ENCODE measurements around the gene SPHKAP. TPM values are rescaled to one million over a fixed set of nuclear protein-coding genes. Genes with fewer than 3 reads are reported as not detected.

SPHKAP gene
- total RNA-seq, 4 donors from 2014 or later, result 0.20 to 1.6 (median 1.5) TPM; not detected in 1

DNA sequence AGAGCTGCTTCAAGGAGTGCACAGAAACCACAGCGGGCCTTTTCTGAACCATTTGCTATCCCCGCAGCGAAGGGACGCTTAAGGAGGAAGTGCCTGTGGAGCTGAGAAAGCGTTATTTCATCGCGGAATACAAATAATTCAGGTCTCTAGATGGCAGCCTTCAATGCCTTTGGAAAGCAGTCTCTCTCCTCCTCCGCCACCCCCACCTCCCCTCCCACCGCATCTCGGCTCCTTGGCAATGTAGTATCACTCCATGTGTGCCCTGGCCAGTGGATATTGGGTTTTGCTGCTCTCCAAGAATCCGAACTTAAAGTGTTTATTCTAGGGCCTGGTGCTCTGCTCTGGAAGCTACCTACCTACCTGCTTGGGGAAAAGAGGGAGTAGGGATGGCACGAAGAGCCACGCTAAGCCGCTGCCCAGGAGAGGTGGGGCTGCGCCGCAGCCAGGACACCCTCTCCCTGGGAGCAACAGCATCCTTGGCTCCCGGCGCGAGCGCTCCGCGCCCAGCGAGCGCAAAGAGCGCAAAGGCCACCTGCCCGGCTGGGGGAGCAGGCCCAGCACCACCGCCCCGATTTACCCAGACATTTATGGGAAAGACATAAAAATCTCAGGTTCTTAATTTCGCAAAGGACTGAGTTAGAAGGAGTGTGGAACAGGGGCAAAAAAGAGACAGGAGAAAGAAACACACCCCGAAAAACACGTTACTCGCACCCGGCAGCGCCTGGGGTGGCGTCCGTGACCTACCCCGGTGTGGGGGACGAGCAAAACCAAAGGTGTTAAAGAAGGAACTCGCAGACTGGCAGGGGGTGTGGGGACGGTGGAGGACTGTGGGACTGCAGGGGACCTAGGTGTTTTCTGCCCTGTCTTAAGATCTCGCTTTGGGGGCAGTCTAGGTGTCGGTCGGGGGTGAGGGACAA is 1.0 kb downstream of the SPHKAP start:
- intact Hi-C loops (cut with DNase I), result no loop called here

DNA sequence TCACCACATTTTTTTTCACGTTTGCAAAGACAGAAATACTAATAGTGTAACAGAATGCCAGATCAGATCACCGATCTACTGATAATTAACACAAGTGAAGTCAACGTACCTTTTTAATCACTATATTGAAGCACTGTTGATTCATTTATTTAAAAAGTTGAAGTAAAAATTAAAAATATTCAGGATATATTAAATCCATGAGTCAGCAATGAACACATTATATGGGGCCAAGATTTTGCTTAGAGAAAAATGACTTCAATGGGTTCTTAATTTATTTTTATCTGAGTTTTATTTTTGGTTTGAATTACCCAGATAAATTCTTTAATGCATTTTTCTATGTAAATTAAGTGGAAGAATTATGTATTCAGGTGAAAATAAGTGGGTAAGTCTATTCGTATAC is 14.2 kb downstream of the SPHKAP start:
- Histone ChIP-seq H3K4me1 (no peaks in the 10 kb centered on the region), H3K27ac (no peak overlapping the region), H3K36me3 (no peaks in the 10 kb centered on the region), H3K4me3 (replicated peaks in 1 of 3) (no peak overlapping the region), H3K27me3 (no peaks in the 10 kb centered on the region), H3K9me3 (no peaks in the 10 kb centered on the region)
- no peak for DNase-seq
- no peak for TF ChIP-seq POLR2A (IDR thresholded peaks at IDR 0.05)
- TF ChIP-seq, protein P1, sequence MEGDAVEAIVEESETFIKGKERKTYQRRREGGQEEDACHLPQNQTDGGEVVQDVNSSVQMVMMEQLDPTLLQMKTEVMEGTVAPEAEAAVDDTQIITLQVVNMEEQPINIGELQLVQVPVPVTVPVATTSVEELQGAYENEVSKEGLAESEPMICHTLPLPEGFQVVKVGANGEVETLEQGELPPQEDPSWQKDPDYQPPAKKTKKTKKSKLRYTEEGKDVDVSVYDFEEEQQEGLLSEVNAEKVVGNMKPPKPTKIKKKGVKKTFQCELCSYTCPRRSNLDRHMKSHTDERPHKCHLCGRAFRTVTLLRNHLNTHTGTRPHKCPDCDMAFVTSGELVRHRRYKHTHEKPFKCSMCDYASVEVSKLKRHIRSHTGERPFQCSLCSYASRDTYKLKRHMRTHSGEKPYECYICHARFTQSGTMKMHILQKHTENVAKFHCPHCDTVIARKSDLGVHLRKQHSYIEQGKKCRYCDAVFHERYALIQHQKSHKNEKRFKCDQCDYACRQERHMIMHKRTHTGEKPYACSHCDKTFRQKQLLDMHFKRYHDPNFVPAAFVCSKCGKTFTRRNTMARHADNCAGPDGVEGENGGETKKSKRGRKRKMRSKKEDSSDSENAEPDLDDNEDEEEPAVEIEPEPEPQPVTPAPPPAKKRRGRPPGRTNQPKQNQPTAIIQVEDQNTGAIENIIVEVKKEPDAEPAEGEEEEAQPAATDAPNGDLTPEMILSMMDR (IDR thresholded peaks at IDR 0.05), result no peak
- WGBS, 2 donors, result 84 to 89% methylated on average over 4 of the region's 4 CpGs
- intact Hi-C loops (cut with DNase I), result no loop called here

More for the DNA sequence above, 1.0 kb downstream of the SPHKAP start:
- Histone ChIP-seq H3K4me1 (no peaks in the 10 kb centered on the region), H3K36me3 (no peaks in the 10 kb centered on the region), H3K9me3 (no peaks in the 10 kb centered on the region), H3K27ac (no peak overlapping the region), H3K27me3 (no peaks in the 10 kb centered on the region), H3K4me3 (replicated peaks in 1 of 3) (peak overlapping the region in 1 of 3 donors; percentile 19)
- DNase-seq, result no peak
- TF ChIP-seq, protein P1 (IDR thresholded peaks at IDR 0.05), result no peak
- TF ChIP-seq POLR2A (IDR thresholded peaks at IDR 0.05), result no peak
- WGBS, 2 donors, result 3 to 6% methylated on average over 32 to 41 of the region's 43 CpGs

- intact Hi-C loops (cut with DNase I), result no loop called here
Measured at GRCh38 chr2:228164718-228165117, 16.8 kb downstream of the SPHKAP start.

GRCh38 chr2:228157841-228158240 is 23.6 kb downstream of the SPHKAP start:
- no peaks in the 10 kb centered on the region for H3K27me3 ChIP-seq
- no peak overlapping the region for H3K4me3 ChIP-seq (replicated peaks in 1 of 3)
- intact Hi-C loops (cut with DNase I), result no loop called here
- no peak for DNase-seq
- H3K4me1 ChIP-seq, result peaks cover 0 to 6% of the 10 kb centered on the region in 2 donors
- TF ChIP-seq, protein P1 (IDR thresholded peaks at IDR 0.05), result no peak
- no peak for TF ChIP-seq POLR2A (IDR thresholded peaks at IDR 0.05)
- H3K9me3 ChIP-seq, result no peaks in the 10 kb centered on the region
- H3K36me3 ChIP-seq, result no peaks in the 10 kb centered on the region
- no peak overlapping the region for H3K27ac ChIP-seq

More at GRCh38 chr2:228164718-228165117, 16.8 kb downstream of the SPHKAP start:
- Histone ChIP-seq H3K27me3 (no peaks in the 10 kb centered on the region), H3K4me1 (no peaks in the 10 kb centered on the region), H3K36me3 (no peaks in the 10 kb centered on the region), H3K4me3 (replicated peaks in 1 of 3) (no peak overlapping the region), H3K27ac (no peak overlapping the region), H3K9me3 (no peaks in the 10 kb centered on the region)
- 51 to 53% methylated on average over 3 of the region's 3 CpGs for WGBS, 2 donors
- no peak for TF ChIP-seq POLR2A (IDR thresholded peaks at IDR 0.05)
- TF ChIP-seq, protein P1 (IDR thresholded peaks at IDR 0.05), result no peak
- no peak for DNase-seq

- no peak for TF ChIP-seq POLR2A (IDR thresholded peaks at IDR 0.05)
- TF ChIP-seq, protein P1 (IDR thresholded peaks at IDR 0.05), result no peak
- Histone ChIP-seq H3K4me1 (no peaks in the 10 kb centered on the region), H3K36me3 (no peaks in the 10 kb centered on the region), H3K27me3 (no peaks in the 10 kb centered on the region), H3K4me3 (replicated peaks in 1 of 3) (no peak overlapping the region), H3K27ac (no peak overlapping the region), H3K9me3 (no peaks in the 10 kb centered on the region)
- 37 to 39% methylated on average over 4 of the region's 4 CpGs for WGBS, 2 donors
- DNase-seq, result peak in 1 of 2 donors; percentile 2
- intact Hi-C loops (cut with DNase I), result no loop called here
Measured at GRCh38 chr2:228144961-228145360, 36.5 kb downstream of the SPHKAP start.

All from thyroid gland (tissue), 4 donors.